LNCAP (cell line): ENCODE measurements around the gene ACAN.

ENCODE experiments used
- CTCF ChIP-seq: fragments of 450-650 bp; IDR thresholded peaks from 2 replicates; pipeline ENCODE4 v1.5.1; 2017; ENCODE audit warnings: mild to moderate bottlenecking

Gene ACAN

GRCh38 chr15:88813960-88814359 is 10.7 kb downstream of the ACAN start:
- TF ChIP-seq CTCF, result no peak

GRCh38 chr15:88814393-88814792 is 11.2 kb downstream of the ACAN start:
- TF ChIP-seq CTCF, result no peak

- no peak for TF ChIP-seq CTCF
Measured at GRCh38 chr15:88818920-88819319, 15.7 kb downstream of the ACAN start.

GRCh38 chr15:88821993-88822392 is 18.8 kb downstream of the ACAN start:
- no peak for TF ChIP-seq CTCF

GRCh38 chr15:88828791-88829190 is 25.6 kb downstream of the ACAN start:
- TF ChIP-seq CTCF, result no peak

GRCh38 chr15:88830016-88830415 is 26.8 kb downstream of the ACAN start:
- no peak for TF ChIP-seq CTCF

- TF ChIP-seq CTCF, result no peak
Measured at GRCh38 chr15:88832820-88833730, 29.8 kb downstream of the ACAN start.
